ENCODE results near the gene RSPH9. TPM values are rescaled to one million over a fixed set of nuclear protein-coding genes. Genes with fewer than 3 reads are reported as not detected.

The RSPH9 gene
- total RNA-seq, 6 experiments from 2014 or later: not detected

DNA sequence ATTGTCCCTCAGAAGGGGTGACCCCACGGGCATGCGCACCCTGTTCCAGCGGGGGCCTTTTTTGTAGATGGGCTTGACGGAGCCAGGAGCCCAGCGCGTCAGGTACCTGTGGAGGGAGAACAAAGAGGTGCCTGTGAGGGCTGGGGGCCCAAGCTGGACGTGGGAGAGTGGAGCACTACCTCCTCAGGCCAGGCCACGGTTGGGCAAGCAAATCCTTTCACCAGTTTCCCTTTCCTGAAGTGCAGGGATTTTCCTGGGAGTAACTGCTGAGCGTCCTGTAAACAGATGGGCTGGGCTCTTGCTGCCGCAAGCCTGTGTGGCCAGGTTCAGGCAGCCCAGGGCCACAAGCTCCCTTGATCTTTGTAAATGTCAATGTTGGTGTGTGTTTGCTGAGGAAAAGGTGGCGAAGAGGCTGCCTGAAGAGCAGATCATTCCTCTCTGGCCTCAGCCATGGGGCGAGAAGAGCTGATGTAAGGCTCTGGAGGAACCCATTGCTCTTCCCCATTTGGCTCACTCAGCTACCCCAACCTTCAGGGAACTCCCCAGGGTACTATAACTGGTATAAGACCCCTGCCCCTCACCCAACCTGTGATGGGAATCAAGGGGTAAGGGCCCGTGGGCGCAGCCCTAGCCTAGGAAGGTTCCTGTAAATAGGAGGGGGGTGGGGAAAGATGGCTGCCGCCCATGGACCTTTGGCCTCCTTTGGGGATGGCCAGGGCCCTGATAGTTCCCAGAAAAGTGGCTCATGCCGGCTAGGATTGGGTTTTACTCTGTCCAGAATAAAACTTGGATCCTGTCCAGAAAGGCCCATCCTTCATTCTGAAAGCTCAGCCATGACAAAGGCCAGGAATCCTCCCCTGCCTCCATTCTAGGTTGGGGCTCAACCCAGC, 27.2 kb downstream of the RSPH9 start:
- intact Hi-C loops (cut with DNase I): no loop called here
- peaks cover 0 to 33% (median 12%) of the 10 kb centered on the region in 4 donors for H3K36me3 ChIP-seq
- no peak overlapping the region for H3K4me3 ChIP-seq
- no peaks in the 10 kb centered on the region for H3K9me3 ChIP-seq
- WGBS (ENCODE audit: insufficient coverage, low coverage, low lambda C conversion rate, missing lambda C conversion rate): 65% methylated on average over 9 of the region's 16 CpGs
- H3K27me3 ChIP-seq: no peaks in the 10 kb centered on the region
- peak overlapping the region in 1 of 3 donors; percentile 38 for H3K27ac ChIP-seq
- ATAC-seq: no peak
- peaks cover 0 to 29% (median 3%) of the 10 kb centered on the region in 4 donors for H3K4me1 ChIP-seq
- TF ChIP-seq, protein P1, sequence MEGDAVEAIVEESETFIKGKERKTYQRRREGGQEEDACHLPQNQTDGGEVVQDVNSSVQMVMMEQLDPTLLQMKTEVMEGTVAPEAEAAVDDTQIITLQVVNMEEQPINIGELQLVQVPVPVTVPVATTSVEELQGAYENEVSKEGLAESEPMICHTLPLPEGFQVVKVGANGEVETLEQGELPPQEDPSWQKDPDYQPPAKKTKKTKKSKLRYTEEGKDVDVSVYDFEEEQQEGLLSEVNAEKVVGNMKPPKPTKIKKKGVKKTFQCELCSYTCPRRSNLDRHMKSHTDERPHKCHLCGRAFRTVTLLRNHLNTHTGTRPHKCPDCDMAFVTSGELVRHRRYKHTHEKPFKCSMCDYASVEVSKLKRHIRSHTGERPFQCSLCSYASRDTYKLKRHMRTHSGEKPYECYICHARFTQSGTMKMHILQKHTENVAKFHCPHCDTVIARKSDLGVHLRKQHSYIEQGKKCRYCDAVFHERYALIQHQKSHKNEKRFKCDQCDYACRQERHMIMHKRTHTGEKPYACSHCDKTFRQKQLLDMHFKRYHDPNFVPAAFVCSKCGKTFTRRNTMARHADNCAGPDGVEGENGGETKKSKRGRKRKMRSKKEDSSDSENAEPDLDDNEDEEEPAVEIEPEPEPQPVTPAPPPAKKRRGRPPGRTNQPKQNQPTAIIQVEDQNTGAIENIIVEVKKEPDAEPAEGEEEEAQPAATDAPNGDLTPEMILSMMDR (IDR thresholded peaks at IDR 0.05): no peak
- TF ChIP-seq POLR2A (IDR thresholded peaks at IDR 0.05): no peak
- DNase-seq: no peak

DNA sequence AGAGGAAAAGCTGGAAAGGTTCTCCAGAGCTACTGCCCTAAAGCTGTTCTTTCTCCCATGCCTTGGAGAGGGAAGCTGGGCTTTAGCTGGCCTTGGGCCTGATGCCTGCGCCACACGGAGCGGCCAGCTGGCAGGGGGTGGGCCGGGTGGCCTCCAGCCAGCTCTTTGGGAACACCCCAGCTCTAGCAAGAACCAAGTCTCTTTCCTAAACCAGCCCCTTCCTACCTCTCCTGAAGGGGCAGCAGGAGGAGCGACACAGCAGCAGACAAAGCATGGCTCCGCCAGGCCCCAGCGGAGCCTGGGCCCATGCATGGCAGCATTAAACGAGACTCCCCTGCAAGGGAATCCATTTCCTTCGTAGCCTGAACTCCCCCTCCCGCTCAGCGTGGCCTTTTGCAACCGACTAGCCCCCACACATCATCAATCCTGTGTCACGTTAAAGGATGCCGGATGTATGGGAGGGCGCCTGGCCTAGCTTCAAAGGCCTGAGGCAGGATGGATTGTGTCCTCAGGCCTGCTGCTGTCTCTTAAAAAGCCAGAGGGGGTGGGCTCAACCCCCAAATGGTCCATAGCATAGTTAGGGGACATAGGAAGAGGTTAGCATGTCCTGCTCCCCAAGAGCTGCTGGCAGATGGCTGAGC, 28.7 kb downstream of the RSPH9 start:
- H3K4me1 ChIP-seq: peaks cover 0 to 16% (median 1%) of the 10 kb centered on the region in 4 donors
- no peaks in the 10 kb centered on the region for H3K27me3 ChIP-seq
- TF ChIP-seq POLR2A (IDR thresholded peaks at IDR 0.05): no peak
- TF ChIP-seq, protein P1 (IDR thresholded peaks at IDR 0.05): no peak
- H3K27ac ChIP-seq: no peak overlapping the region
- H3K9me3 ChIP-seq: no peaks in the 10 kb centered on the region
- H3K36me3 ChIP-seq: peaks cover 0 to 47% (median 22%) of the 10 kb centered on the region in 4 donors
- ATAC-seq: no peak
- 86% methylated on average over 5 of the region's 15 CpGs for whole genome bisulfite sequencing (ENCODE audit: insufficient coverage, low coverage, low lambda C conversion rate, missing lambda C conversion rate)
- no peak for DNase-seq
- H3K4me3 ChIP-seq: no peak overlapping the region
- intact Hi-C loops (cut with DNase I): no loop called here

DNA sequence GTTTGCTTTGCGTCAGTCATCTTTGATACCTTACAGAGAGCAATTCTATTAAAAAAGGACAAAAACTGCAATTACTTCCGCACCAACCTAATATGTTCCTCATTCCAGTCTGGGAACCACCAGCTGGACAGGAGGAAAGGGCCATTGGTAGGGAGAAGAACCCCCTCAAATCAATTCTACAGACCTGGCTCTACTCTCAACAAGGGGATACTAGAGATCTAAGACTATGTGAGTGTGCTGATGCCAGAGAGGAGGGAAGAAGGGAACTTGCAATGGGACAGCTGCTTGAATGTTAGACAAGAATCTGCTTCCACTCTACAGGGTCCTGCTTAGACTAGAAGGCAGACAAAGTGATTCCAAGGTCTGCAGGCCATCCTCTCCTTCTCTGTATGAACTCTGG, 29.5 kb downstream of the RSPH9 start:
- no peaks in the 10 kb centered on the region for H3K27me3 ChIP-seq
- 92% methylated on average over 2 of the region's 2 CpGs for WGBS (ENCODE audit: insufficient coverage, low coverage, low lambda C conversion rate, missing lambda C conversion rate)
- H3K27ac ChIP-seq: no peak overlapping the region
- H3K36me3 ChIP-seq: peaks cover 0 to 54% (median 22%) of the 10 kb centered on the region in 4 donors
- no peak for ATAC-seq
- intact Hi-C loops (cut with DNase I): no loop called here
- H3K4me3 ChIP-seq: no peak overlapping the region
- TF ChIP-seq POLR2A (IDR thresholded peaks at IDR 0.05): no peak
- TF ChIP-seq, protein P1 (IDR thresholded peaks at IDR 0.05): no peak
- H3K4me1 ChIP-seq: peaks cover 0 to 16% (median 0%) of the 10 kb centered on the region in 4 donors
- DNase-seq: no peak
- H3K9me3 ChIP-seq: no peaks in the 10 kb centered on the region

DNA sequence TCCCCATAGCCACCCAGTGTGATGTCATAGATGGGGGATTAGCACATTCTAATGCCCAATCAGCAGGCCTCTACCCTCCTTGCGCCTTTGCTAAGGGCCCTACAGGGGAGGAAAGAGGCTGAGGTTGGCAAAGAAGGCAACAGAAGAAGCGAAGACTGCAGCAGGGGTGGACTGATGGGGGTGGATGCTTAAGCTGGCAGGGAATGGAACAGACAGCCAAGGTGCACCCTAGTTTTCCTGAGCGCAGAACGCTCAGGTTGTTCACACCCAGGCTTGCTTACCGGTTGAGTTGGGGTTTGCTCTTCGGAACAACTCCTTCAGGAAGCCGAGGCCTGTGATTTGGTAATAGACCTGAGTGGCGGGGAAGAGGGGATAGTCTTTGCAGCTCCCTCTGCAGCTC, 30.1 kb downstream of the RSPH9 start:
- WGBS (ENCODE audit: insufficient coverage, low coverage, low lambda C conversion rate, missing lambda C conversion rate): 92% methylated on average over 2 of the region's 8 CpGs
- no peak for ATAC-seq

More for the DNA sequence above, 30.1 kb downstream of the RSPH9 start:
- H3K27ac ChIP-seq: no peak overlapping the region
- no peaks in the 10 kb centered on the region for H3K9me3 ChIP-seq
- DNase-seq: no peak
- no peak overlapping the region for H3K4me3 ChIP-seq
- TF ChIP-seq, protein P1 (IDR thresholded peaks at IDR 0.05): no peak
- no peak for TF ChIP-seq POLR2A (IDR thresholded peaks at IDR 0.05)
- intact Hi-C loops (cut with DNase I): no loop called here
- no peaks in the 10 kb centered on the region for H3K27me3 ChIP-seq
- peaks cover 0 to 16% (median 0%) of the 10 kb centered on the region in 4 donors for H3K4me1 ChIP-seq
- H3K36me3 ChIP-seq: peaks cover 0 to 55% (median 22%) of the 10 kb centered on the region in 4 donors
